ENCODE data around the gene VASH2.

VASH2 gene

DNA sequence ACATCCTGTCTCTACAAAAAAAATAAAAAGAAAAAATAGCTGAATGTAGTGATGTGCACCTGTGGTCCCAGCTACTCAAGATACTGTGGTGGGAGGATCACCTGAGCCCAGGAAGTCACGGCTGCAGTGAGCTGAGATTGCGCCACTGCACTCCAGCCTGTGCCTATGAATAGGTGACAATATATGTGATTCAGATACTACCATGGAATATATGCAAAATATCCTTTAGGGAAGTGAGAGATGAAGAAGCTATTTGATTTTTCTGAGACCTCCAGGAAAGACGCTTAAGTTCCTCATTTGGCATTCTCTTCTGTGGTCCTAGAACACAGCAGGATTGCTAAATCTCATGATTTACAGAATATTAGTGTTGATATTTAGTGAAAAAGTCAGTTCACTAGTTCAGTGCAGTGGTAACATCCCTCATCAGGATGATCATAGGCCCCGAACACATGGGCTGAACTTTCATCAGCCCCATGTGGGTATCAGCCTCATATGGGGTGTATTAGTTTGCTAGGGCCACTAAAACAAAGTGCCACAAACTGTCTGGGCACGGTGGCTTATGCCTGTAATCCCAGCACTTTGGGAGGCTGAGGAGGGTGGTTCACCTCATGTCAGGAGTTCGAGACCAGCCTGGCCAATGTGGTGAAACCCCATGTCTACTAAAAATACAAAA, 6.0 kb upstream of the VASH2 start:
- H3K4me3 ChIP-seq (ENCODE audit: low read length): no peak overlapping the region
- no peak for TF ChIP-seq ZNF274 (IDR thresholded peaks at IDR 0.05; ENCODE audit: low read depth, low read length)

DNA sequence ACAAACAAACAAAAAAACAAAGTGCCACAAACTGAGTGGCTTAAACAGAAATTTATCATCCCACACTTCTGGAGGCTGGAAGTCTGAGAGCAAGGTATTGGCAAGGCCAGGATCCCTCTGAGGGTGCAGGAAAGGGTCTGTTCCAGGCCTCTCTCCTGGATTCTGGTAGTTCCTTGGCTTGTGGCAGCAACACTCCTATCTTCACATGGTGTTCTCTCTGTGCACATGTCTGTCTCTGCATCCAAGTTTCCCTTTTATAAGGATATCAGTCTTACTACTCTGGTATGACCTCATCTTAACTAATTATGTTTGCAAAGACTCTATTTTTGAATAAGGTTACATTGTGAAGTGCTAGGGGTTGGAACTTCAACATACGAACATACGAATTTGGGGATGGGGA, 5.3 kb upstream of the VASH2 start:
- TF ChIP-seq ZNF274 (IDR thresholded peaks at IDR 0.05; ENCODE audit: low read depth, low read length): no peak
- no peak overlapping the region for H3K4me3 ChIP-seq (ENCODE audit: low read length)

DNA sequence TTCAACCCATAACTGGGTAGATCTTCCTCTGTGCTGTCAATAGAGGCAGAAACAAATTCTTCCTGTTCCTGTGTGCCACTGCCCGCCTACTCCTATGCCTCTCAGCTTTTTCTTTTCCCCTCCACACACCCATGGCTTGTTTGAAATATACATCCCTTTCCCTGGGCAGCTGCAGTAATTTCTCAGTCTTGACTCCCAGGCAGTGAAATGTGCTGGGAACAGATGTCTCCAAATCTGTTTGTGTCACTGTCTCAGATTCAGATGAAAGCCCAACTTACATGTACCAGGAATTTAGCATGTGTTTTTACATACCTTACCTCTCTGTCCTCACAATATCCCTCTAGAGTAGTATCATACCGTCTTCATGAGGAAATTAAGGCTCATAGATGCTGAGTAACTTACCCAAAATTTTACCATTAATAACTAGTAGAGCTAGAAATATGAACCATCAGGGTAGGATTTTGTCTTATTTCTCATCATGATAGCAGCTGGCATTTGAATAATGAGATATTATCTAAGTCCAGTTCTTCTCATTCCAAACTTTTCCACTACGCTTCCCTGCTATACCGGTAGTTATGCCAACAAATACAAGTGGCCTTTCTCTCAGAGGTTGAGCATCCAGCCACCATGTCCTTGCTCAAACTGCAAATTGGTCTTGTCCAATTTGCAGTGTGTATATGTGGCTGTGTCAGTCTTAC, 4.7 kb upstream of the VASH2 start:
- no peak overlapping the region for H3K4me3 ChIP-seq (ENCODE audit: low read length)
- TF ChIP-seq ZNF274 (IDR thresholded peaks at IDR 0.05; ENCODE audit: low read depth, low read length): no peak

DNA sequence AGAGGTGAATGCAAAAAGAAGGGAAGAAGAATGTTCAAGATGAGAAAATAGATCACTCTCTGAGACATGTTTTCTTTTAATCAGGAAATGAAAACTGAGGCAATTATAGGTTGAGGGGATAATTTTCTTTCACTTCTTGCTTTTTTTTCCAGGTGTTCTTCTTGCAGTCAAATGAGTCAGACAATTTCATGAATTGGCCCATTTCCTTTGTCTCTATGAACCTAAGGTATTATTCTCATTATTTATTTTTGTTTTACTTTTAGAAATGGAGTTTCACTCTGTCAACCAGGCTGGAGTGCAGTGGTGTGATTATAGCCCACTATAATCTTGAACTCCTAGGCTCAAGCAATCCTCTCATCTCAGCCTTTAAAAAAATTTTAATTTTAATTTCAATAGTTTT, 3.5 kb upstream of the VASH2 start:
- no peak overlapping the region for H3K4me3 ChIP-seq (ENCODE audit: low read length)
- TF ChIP-seq ZNF274 (IDR thresholded peaks at IDR 0.05; ENCODE audit: low read depth, low read length): no peak

DNA sequence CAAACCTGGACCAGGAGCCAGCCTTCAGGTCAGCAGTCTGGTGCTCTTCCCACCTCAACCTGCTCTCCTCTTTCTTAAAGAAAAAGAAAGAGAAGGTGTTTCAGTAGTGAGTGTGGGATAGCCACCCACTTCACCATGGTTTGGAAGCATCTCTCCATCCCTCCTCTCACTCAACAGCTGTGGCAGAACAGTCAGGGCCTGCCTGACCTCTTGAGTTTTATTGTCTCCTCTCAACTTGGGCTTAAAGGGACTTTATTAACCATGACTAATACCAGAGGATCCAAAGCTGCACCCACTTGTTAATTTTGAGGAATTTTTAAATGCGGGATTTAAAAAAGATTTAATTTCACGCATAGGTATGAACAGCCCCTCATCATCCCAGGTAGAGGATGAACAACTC, 570 bp upstream of the VASH2 start:
- TF ChIP-seq ZNF274 (IDR thresholded peaks at IDR 0.05; ENCODE audit: low read depth, low read length): no peak
- H3K4me3 ChIP-seq (ENCODE audit: low read length): peak overlapping the region; percentile 78; the same call in 1 of the 2 replicates

DNA sequence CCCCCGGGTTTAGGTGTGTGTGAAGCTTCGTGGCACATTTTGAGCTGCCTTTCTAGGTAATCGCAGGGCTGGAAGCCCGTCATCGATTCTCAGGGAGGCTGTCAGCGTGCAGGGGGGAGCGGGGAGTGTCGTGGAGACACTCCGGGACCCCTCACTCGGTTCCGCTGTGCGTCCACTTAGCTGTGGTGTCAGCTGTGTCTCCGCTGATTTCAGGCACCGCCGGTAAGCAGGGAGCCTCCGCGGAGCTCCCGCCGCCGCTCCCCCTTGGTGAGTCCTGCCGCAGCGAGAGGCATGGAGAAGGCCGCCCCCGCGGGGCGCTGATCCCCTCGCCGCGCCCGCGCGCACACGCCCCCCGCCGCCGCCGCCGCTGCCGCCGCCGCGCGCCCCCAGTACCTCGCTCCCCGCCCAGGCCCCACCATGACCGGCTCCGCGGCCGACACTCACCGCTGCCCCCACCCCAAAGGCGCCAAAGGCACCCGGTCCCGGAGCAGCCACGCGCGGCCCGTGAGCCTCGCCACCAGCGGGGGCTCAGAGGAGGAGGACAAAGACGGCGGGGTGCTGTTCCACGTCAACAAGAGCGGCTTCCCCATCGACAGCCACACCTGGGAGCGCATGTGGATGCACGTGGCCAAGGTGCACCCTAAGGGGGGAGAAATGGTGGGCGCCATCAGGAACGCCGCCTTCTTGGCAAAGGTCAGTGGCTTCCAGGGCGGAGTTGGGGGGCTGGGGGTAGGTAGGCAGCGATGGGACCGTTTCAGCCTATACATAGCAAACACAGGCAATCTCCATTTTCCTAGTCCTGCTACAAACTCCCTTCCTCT, 995 bp downstream of the VASH2 start:
- TF ChIP-seq ZNF274 (IDR thresholded peaks at IDR 0.05; ENCODE audit: low read depth, low read length): no peak
- H3K4me3 ChIP-seq (ENCODE audit: low read length): peak overlapping the region; percentile 78

DNA sequence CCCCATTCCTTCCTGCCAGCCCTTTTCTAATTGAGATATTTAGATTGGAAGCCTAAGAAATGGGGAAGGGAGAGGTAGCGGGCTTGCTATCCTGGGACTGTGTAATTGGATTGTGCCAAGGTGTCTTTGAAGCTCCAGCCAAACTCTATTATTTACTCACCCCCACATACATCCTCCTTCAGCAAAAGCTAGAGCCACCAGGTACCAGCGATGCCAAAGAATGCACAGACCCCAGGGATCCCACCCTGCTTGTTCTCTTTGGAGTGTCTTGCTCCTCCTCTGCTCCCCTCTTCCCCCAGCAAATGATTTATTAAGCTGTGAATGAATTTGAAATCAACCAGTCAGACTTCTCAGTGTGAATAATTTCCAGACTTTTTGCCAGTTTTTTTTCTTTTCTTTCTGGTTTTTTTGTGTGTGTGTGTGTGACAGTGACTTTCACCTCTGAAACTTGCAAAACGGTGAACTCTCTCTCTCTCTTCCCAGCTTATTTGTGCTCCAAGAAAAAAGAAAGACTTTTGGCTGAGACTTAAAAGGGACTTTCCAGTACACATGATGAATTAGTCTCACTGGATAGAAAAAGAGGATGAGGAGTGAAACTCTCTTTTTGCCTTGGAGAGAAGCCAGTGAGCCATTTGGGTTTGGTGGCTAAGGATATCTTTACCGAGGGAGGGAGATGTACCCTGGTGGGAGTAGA, 1.8 kb downstream of the VASH2 start:
- TF ChIP-seq ZNF274 (IDR thresholded peaks at IDR 0.05; ENCODE audit: low read depth, low read length): no peak
- H3K4me3 ChIP-seq (ENCODE audit: low read length): peak overlapping the region; percentile 41; the same call in 1 of the 2 replicates

DNA sequence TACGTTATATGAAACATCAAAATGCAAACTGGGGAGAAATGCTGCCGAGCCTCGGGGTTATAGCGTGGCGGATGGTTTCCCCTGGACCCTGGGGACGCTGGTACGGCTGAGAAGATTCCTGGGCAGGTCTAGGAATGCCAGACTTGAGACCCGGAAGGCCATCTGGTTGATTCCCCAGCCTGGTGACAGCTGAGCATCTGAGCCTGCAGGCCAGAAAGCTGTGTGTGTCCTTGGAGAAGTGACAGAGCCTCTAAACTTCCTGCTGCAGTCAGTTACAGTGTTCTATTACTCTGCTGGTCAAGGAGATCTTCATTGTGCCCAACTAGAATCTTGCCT, 2.3 kb downstream of the VASH2 start:
- TF ChIP-seq ZNF274 (IDR thresholded peaks at IDR 0.05; ENCODE audit: low read depth, low read length): no peak
- H3K4me3 ChIP-seq (ENCODE audit: low read length): no peak overlapping the region

DNA sequence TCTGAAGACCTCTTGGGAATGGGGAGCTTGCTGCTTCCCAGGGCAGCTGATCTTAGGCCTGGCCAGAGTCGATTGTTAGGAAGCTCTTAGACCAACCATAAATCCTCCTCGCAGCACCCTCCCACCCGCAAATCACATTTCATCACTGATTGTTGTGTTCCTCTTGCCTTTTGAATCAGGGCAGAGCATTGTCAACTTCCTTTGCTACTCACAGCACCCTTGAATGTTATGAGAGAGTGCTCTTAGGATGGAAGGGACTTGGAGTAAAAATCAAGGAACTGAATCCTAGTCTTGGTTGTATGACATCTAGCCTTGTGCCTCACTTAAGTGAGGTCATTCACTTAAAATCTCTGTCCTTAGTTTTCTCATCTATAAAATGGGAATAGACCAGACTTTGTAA, 3.0 kb downstream of the VASH2 start:
- no peak overlapping the region for H3K4me3 ChIP-seq (ENCODE audit: low read length)
- no peak for TF ChIP-seq ZNF274 (IDR thresholded peaks at IDR 0.05; ENCODE audit: low read depth, low read length)

DNA sequence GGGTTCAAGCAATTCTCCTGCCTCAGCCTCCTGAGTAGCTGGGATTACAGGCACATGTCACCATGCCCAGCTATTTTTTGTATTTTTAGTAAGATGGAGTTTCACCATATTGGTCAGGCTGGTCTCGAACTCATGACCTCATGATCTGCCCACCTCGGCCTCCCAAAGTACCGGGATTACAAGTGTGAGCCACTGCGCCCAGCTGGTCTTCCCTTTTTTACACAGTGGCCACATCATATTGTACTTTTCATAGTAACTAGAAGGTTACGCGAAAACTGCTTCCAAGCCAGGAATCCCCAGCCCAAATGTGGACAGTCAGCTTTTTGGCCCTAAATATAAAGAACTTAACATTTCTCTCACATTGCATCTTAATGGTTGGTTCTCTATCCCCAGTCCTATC, 4.2 kb downstream of the VASH2 start:
- no peak for TF ChIP-seq ZNF274 (IDR thresholded peaks at IDR 0.05; ENCODE audit: low read depth, low read length)
- no peak overlapping the region for H3K4me3 ChIP-seq (ENCODE audit: low read length)

DNA sequence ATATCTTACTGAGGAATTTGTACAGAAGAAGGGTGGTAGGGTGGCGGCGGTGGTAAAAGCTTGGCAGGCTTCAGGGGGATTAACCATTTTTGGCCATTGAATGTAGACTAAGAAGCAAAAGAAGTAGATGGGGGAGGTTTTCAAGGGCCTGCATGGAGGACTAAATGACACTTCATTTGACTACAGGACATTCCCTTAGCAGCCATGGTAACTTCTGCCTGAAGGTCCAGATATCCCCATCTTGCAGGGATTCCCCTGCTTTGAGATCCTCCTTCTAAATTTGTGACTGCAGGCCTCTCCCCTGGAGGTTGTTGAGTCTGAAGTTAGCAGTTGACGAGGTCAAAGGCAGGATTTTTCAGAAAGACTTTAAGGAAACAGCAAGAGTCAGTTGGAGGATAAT, 4.8 kb downstream of the VASH2 start:
- no peak for TF ChIP-seq ZNF274 (IDR thresholded peaks at IDR 0.05; ENCODE audit: low read depth, low read length)
- no peak overlapping the region for H3K4me3 ChIP-seq (ENCODE audit: low read length)

DNA sequence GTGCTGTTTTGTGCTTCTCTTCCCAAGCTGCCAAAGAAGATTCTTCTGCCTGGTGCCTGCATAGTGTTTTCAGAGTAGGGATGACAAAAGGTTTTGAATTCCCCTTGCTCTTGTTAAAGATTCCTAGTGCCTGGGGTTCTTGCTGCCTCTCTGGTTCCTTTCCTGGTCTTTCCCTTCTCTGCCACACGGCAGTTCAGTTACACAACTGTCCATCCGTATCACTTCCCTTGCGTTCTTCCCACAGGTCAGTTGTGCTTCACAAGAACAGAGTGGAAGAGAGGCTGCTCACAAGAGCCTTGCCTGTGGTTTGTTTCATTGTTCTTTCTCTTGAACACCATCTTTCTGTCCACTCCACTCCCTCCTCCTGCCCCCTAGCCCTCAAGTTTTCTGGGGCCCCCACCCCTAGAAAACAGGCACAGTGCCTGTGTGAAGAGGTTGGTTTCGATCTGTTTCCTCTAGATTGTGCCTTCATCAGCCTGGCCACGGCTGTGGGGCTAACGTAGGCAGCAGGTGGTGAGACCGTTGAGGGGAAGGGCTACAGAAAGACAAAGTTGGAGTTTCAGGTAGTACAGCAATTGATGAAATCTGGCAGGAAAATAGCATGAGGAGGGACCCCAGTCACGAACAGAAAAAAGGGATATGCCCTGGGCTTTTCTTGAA, 5.8 kb downstream of the VASH2 start:
- no peak overlapping the region for H3K4me3 ChIP-seq (ENCODE audit: low read length)
- TF ChIP-seq ZNF274 (IDR thresholded peaks at IDR 0.05; ENCODE audit: low read depth, low read length): no peak

DNA sequence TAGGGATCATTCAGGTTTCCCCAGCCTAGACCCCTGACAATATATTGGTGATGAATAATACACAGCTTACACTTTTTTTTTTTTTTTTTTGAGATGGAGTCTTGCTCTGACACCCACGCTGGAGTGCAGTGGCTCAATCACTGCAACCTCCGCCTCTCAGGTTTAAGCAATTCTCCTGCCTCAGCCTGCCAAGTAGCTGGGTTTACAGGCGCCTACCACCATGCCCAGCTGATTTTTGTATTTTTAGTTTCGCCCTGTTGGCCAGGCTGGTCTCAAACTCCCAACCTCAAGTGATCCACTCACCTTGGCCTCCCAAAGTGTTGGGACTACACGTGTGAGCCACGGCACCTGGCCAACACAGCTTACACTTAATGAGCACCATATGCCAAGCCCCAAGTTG, 7.2 kb downstream of the VASH2 start:
- no peak for TF ChIP-seq ZNF274 (IDR thresholded peaks at IDR 0.05; ENCODE audit: low read depth, low read length)
- H3K4me3 ChIP-seq (ENCODE audit: low read length): no peak overlapping the region

DNA sequence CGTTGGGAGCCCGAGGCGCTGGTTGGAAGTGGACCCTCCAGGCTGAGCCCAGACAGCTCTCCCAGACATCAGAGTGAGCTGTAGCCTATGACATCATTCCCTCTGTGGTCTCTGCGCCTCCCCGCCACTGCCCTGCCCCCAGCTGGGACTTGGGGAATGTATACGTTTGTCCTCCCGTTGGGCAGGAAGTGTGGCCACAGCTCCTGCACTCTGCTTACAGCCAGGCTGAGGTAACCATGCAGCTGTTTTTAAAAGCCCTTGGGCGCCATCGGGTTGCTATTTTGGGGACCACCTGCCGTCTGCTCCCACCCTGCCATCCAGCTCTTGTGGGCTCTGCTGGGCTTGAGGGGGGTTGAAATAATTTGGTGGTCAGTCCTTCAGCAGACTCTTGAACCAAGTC, 7.8 kb downstream of the VASH2 start:
- no peak for TF ChIP-seq ZNF274 (IDR thresholded peaks at IDR 0.05; ENCODE audit: low read depth, low read length)

More for the DNA sequence above, 7.8 kb downstream of the VASH2 start:
- H3K4me3 ChIP-seq (ENCODE audit: low read length): no peak overlapping the region

Data from GM08714 (cell line).